GM18498 (cell line): ENCODE measurements around the gene NPTXR.

Experiments
- ATAC-seq: cut with Tn5 transposase; IDR thresholded peaks from one replicate; pipeline ENCODE4 v1.9.1; 2021; ENCODE audit warnings: mild to moderate bottlenecking, moderate library complexity; ENCODE audit not compliant: unreplicated experiment

Gene NPTXR

DNA sequence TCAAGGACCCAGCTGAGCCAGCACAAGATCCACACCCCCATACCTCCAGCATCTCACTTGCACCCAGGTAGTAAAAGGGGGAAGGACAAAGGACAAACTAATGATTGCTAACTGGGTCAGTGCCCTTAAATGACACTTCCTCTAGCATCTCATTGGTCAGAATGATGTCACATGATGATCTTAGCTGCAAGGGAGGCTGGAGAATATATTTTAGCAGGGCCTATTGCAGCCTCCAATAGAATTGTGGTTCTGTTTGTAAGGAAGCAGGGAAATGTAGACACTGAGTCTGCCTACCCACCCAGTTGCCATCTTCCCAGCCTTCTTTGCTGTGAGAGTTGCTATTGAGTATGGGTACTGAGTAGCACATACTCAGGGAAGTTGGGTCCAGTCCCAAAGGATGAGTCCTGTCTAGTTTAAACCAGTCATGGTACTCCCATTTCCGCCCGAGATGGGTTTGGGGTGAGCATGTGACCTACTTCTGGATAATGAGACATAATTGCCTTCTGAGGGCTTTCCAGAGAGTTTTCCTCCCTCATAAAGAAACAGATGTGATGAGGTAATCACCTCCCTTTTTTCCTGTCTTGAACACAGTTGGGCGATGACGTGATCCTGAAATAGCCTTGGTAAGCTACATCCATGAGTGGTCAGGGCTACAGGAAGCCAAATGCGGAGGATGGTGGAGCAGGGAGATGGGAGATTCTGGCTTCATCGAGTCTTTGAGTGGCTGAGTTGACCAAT, 44.4 kb downstream of the NPTXR start:
- ATAC-seq: no peak

DNA sequence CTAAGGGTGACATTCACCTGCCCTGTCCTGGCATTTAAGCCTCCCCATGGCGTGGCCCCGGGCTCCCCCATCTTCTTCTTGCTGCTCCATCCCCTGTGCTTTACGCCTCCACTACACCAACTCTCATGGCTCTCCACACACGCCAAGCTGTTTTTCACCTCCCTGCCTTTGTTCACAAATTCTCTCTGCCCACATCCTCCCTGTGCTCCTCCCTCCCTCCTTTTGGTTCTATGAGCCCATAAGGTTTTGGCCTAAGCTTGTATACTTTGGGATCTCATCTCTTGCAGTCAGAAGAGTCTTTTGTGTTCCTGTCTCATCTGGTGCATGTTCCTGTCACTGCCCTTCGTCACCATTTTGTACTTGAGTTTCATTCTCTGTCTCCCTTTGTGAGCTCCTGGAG, 45.3 kb downstream of the NPTXR start:
- ATAC-seq: no peak

DNA sequence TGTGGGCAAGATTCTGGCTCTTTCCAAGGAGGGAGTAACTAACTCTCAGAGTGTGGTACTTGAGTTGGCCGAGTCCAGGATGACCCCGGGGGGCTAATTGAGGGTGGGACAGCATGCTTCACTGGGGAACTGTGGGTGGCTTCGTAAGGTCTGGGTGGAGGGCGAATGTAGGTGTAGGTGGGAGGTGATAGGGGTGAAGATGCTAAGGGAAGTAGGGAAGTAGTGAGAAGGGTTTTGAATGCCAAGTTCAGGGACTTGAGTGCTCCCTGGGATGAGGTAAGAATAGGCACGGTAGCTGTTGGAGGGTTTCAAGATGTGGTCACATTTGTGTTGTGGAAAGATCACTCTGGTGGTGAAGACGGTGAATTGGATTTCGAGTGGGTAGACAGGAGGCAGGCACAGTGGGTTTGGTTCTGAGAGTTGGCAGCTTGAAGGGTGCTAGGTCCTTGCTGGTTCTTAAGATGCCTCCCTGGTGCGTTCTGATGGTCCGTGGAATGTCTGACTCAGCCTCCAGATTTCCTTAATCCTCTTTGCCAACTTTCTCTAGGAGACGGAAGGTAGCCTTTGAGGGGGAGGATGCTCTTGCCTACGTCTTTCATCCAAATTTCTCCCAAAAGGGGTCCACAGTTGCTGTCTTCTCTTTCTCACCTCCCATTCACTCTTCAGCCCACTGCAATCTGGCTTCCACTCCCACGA, 47.4 kb downstream of the NPTXR start:
- no peak for ATAC-seq

DNA sequence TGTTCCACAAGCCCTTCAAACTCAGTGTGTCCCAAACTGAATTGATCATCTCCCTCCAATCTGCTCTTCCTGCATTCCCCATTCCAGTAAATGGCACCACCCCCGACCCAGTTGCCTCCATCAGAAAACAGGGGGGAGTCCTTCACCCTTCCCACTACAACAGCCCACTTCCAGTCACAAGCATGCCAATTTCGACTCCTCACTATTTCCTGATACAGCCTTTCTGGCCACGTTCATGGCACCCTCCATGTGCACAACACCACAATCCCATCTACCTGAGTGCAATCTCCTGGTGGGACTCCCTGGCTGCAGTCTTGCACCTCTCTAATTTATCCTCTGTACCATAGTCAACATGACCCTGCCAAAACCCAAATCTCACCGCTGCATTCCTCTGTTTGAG, 48.3 kb downstream of the NPTXR start:
- no peak for ATAC-seq

GRCh38 chr22:38793721-38794466, 49.9 kb downstream of the NPTXR start, which contains the start of gene DNAL4:
Gene DNAL4 (minus strand): TSS chr22:38794143. CDS start chr22:38782731, 11,412 bp downstream.
- ATAC-seq: peak; percentile 94

DNA sequence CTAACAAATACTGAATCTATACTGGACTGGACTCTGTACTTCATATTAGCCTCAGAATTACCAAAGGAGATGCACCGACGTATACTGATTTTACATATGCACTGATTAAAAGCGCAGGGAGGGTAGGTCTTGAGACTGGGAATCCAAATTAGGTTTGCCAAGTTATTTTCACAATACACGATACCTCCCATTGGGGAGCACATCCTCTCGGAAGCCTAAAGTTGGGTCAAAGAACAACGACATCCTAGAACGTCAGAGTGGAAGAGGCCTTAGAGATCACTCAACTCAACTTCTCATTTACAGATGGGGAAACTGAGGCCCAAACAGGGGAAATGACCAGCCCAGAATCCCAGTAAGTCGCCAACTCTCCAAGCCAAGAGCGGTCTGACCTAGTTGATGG, 50.5 kb downstream of the NPTXR start:
- ATAC-seq: no peak

DNA sequence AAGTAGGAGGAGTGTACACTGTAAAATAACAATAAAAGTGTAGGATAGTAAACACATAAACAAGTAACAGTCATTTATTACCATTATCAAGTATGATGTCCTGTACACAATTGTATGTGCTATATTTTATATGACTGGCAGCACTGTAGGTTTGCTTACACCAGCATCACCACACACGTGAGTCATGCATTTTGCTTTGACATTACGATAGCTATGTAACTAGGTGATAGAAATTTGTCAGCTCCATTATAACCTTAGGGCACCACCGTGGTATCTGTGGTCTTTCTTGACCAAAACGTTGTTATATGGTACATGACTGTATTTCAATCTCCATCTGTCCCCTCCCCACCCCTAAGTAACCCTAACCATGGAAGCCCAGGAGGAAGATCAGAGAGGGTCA, 51.0 kb downstream of the NPTXR start:
- ATAC-seq: no peak

GRCh38 chr22:38789606-38790005, 54.2 kb downstream of the NPTXR start:
- no peak for ATAC-seq

GRCh38 chr22:38788846-38789245, 55.0 kb downstream of the NPTXR start:
- ATAC-seq: no peak

- ATAC-seq: no peak
Observed at GRCh38 chr22:38788021-38788816, 55.6 kb downstream of the NPTXR start.

GRCh38 chr22:38786631-38787030, 57.2 kb downstream of the NPTXR start:
- no peak for ATAC-seq

DNA sequence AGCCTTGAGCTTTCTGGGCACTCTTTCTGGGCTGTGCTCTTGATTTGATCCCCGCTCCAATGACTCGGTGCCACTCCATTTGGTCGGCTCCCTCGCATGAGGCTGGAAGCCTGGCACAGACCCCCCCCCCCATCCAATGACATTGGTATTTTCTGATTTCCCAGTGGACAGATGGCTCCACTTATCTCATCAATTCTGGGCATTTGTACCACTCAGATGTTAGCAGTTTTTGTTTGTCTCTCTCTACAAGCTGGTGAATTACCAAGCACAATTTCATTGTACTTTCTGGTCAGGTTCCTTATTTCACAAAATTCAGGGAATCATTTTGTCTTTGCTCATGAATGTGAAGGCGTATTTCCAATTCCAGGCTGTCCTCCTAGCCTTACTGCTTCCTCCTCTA, 59.0 kb downstream of the NPTXR start:
- no peak for ATAC-seq

GRCh38 chr22:38784035-38784434, 59.8 kb downstream of the NPTXR start:
- ATAC-seq: no peak

DNA sequence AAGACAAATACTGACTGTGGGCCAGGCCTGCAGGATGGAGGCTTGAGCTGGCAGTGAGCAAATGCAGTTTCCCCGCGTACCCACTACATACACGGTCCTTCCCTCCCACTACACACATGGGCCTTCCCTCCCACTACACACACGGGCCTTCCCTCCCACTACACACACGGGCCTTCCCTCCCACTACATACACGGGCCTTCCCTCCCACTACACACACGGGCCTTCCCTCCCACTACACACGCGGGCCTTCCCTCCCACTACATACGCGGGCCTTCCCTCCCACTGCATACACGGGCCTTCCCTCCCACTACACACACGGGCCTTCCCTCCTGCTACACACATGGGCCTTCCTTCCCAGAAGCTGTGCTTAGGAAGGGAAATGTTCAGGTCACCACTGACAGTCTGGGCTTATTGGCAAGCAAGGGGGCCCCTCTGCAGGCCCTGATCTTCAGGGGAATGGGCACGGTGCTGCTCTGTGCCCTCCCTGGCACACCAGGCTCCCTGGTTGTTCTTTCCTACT, 60.7 kb downstream of the NPTXR start:
- ATAC-seq: no peak

GRCh38 chr22:38782402-38783094, 61.3 kb downstream of the NPTXR start:
- no peak for ATAC-seq

DNA sequence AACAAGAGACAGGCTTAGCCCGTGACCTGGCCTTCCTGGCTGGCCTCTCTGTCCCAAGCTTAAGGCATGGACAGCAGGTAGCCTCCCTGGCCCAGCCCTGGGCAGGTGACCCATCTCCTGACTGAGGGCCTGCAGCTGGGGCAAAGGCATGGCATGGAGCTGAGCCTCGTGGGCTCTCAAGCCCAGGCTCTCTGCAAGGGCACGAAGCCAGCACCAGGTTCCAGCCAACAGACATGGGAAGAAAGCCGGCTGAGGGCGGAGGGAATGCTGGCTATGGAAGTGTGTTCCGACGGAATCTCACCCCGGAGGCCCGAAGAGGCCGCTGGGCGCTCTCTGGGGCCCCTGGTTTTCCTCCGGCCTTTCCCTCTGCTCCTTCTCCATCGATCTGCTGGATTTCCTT, 62.8 kb downstream of the NPTXR start:
- no peak for ATAC-seq

GRCh38 chr22:38777087-38777671, 66.6 kb downstream of the NPTXR start:
- ATAC-seq: no peak

DNA sequence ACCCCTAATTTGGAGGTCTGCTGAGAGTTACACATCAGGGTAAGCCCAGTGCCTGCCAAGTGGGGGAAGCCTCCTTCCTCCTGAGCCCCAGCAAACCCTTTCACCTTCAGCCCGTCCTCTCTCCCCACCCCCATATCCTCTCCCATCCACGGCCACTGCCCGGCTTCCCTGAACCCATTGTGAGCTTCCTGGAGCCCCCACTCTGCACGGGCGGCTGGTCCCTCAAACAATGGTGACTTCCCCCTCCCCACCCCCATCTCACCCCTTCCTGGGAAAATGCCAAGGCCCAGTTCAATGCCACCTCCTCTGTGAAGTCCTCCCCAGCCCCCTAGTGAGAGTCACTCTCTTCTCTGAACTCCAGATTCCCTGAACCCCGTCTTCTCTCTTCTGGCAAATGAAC, 67.7 kb downstream of the NPTXR start:
- ATAC-seq: no peak

DNA sequence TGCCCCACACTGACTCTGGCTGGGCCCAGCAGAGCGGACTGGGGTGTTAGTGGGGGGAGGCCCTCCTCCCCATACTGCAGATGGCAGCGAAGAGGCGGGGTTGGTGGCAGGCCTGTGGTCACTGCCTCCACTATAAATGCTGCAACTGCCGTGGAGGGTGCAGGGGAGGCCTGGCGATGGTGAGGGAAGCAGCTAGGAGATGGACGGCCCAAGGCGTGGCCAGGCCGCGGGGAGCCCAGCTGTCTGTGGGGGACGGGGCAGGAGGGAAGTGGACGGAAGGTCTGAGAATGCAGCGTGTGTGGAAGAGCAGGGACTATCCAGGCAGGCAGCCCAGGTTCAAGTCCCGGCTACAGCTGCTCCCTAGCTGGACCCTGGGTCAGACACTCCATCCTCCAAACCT, 68.2 kb downstream of the NPTXR start:
- ATAC-seq: no peak
